Activated CD4-positive, alpha-beta memory T cell treated with anti-CD3 and anti-CD28 coated beads for 36 hours (primary cell): ENCODE measurements around the gene AGBL4. TPM values are rescaled to one million over a fixed set of nuclear protein-coding genes. Genes with fewer than 3 reads are reported as not detected.

Experiments
- CTCF ChIA-PET: fragments of 350-600 bp; sonication (Branson Sonifier 250); formaldehyde crosslinking; loops from one replicate; lab custom pipeline; 2021; ENCODE audit warnings: antibody characterized with exemption, inconsistent platforms; lab: Charles Lee
- POLR2A ChIA-PET: fragments of 350-600 bp; sonication (Branson Sonifier 250); formaldehyde crosslinking; loops from one replicate; lab custom pipeline; 2021; ENCODE audit warnings: antibody characterized with exemption; lab: Charles Lee
- DNase-seq: peaks from one replicate; pipeline ENCODE4 v3.0.0-alpha.2; 2020
- H3K27ac Mint-ChIP-seq: one replicate; pipeline ENCODE4 v1.8.0; 2021; ENCODE audit warnings: mixed read lengths
- H3K27me3 Mint-ChIP-seq: one replicate; pipeline ENCODE4 v1.8.0; 2021; ENCODE audit warnings: mixed read lengths
- H3K36me3 Mint-ChIP-seq: one replicate; pipeline ENCODE4 v1.8.0; 2021; ENCODE audit warnings: mixed read lengths
- H3K4me1 Mint-ChIP-seq: one replicate; pipeline ENCODE4 v1.8.0; 2021; ENCODE audit warnings: low read depth, mixed read lengths
- H3K4me3 Mint-ChIP-seq: one replicate; pipeline ENCODE4 v1.8.0; 2021; ENCODE audit warnings: mild to moderate bottlenecking, mixed read lengths
- H3K9me3 Mint-ChIP-seq: one replicate; pipeline ENCODE4 v1.8.0; 2021; ENCODE audit warnings: mixed read lengths
- intact Hi-C: fragments of 100-400 bp; cut with micrococcal nuclease; formaldehyde crosslinking; loops from one replicate; pipeline ENCODE4 v1.15.1; 2023
- total RNA-seq, 2 experiments: library from RNA; stranded (reverse); gene quantifications; one replicate each; pipeline ENCODE4 v1.2.3, GENCODE V29; 2021

AGBL4 gene
- total RNA-seq, 2 experiments from 2014 or later = not detected

DNA sequence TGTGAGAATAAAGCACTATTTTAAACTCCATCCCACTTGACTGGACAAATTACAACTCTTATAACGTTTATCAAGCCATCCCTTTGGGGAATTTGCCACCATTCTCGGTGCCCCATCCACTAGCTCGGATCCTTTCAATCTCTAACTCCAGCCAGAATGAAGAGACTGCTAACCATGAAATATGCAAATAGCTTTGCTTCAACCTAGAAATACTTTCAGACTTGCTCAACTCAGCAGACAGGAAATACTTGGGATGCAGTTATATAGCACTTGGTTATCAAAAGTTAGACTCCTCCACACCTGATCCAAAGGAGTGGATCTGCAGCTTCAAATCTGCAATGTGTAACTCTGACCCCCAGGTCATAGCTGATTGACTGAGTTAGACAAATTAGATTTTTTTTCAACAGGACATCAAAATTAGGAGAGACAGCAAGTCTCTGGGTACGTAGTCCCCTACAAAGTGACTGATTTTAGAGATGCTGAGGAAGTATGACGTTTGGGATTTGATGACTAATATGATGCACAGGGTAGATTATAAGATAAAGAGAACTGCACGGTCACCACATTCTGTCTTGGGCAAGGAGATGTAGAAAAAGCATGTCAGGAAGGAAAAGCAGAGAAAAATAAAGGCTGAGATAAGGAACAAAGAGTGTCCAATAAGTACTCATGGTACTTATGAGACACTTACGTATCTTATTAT is 496.0 kb downstream of the AGBL4 start:
- no peak for DNase-seq
- Mint-ChIP-seq H3K4me1 (no peaks in the 10 kb centered on the region), H3K36me3 (no peaks in the 10 kb centered on the region), H3K27me3 (peaks cover 2% of the 10 kb centered on the region), H3K4me3 (no peak overlapping the region), H3K27ac (no peak overlapping the region), H3K9me3 (no peaks in the 10 kb centered on the region)
- intact Hi-C loops = no loop called here
- CTCF ChIA-PET = no interaction called here
- POLR2A ChIA-PET = no interaction called here

DNA sequence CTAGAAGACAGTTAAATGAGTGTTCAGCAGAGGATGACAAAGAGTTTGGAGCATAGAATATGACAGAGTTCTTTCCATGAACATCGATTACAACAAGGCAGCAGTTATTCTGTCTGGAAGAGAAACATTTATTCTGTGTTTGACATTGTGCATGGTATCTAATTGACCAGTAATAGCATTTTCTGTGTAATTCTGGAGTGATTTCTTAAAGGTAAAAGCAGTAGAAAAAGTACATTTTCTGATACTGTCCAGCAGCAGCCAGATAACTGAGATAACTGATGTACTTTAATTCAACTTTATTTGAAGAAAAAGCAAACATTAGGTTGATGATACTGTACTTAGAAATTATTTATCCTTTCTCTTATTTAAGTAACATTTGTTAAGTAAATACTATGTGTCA is 497.1 kb downstream of the AGBL4 start:
- Mint-ChIP-seq H3K4me1 (no peaks in the 10 kb centered on the region), H3K27me3 (peaks cover 2% of the 10 kb centered on the region), H3K27ac (no peak overlapping the region), H3K36me3 (no peaks in the 10 kb centered on the region), H3K4me3 (no peak overlapping the region), H3K9me3 (no peaks in the 10 kb centered on the region)
- intact Hi-C loops = no loop called here
- no peak for DNase-seq
- ChIA-PET CTCF (no interaction called here), POLR2A (no interaction called here)

DNA sequence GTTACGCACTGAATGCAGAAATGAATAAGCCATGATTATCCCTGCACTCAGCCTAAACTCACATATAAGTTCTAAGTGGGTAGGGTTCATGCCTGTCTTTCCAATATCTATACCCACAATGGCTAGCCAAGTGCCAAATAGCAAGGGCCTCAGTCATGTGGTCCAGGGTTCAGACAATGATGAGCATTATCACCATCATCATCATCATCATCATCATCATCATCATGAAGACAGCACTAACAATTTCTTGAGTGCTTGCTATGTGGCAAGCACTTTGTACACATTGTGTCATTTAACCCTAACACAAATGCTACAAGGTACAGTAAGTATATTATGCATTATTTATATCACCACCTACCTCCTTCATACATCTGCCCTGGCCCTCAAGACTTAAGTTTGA is 500.0 kb downstream of the AGBL4 start:
- no peak overlapping the region for H3K27ac Mint-ChIP-seq
- DNase-seq = no peak
- H3K36me3 Mint-ChIP-seq = no peaks in the 10 kb centered on the region
- no peaks in the 10 kb centered on the region for H3K4me1 Mint-ChIP-seq
- ChIA-PET POLR2A (no interaction called here), CTCF (no interaction called here)
- no peaks in the 10 kb centered on the region for H3K27me3 Mint-ChIP-seq
- no peaks in the 10 kb centered on the region for H3K9me3 Mint-ChIP-seq
- intact Hi-C loops = no loop called here
- no peak overlapping the region for H3K4me3 Mint-ChIP-seq

DNA sequence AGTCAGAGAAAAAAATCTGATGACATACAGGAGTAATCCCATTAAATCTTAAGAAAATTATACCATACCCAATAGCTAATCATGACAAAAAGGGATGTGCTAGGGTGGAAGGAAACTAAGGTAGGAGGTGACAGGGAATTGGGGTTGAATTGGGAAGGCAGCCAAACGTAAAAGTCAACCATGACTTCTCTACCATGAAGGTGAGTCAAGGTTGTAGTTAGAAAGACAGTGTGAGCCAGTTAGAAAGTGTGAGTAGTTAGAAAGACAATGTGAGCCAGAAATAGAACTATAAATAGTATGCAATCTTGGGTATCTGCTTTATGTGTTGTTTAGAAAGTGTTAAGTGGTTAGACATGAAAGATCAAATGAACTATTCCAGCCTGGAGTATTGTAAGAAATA is 556.8 kb downstream of the AGBL4 start:
- peaks cover 2% of the 10 kb centered on the region for H3K9me3 Mint-ChIP-seq
- DNase-seq = no peak
- H3K27me3 Mint-ChIP-seq = no peaks in the 10 kb centered on the region
- no peaks in the 10 kb centered on the region for H3K36me3 Mint-ChIP-seq
- H3K27ac Mint-ChIP-seq = no peak overlapping the region
- intact Hi-C loops = no loop called here
- POLR2A ChIA-PET = no interaction called here
- H3K4me1 Mint-ChIP-seq = no peaks in the 10 kb centered on the region
- CTCF ChIA-PET = no interaction called here
- no peak overlapping the region for H3K4me3 Mint-ChIP-seq

DNA sequence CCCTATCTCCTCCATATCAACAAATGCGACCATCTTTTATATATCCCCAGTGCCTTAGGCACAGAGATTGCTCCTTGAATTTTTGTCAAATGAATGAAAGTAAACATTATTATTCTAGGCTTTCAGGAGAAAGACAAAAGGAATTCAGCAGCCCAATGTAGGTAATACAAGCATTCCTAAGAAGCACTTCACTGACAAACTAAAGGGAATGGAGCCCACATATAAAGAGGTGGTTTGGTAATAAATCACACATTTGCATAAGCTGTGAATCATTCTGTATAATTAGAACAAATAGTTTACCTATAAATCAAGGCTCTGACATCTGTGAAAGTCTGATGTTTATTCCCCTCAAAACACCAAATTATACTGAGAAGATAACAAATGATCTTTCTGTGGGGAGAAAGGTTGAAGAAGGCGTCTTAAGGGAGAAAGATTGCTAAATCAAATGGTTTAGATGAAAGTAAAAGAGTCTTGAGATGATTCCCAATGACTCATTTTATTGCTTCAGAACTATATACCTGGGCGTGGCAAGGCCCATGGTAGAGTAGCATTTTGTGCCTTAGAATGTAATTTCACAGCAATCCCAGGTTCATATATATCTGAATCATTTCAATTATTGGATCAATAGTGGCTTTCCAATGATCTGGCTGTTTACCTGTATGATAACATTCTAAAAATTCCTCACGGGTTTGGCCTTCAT is 558.1 kb downstream of the AGBL4 start:
- CTCF ChIA-PET = no interaction called here
- Mint-ChIP-seq H3K36me3 (no peaks in the 10 kb centered on the region), H3K4me1 (no peaks in the 10 kb centered on the region), H3K9me3 (peaks cover 3% of the 10 kb centered on the region), H3K4me3 (no peak overlapping the region), H3K27me3 (peaks cover 1% of the 10 kb centered on the region), H3K27ac (no peak overlapping the region)
- DNase-seq = no peak
- POLR2A ChIA-PET = no interaction called here
- intact Hi-C loops = no loop called here

DNA sequence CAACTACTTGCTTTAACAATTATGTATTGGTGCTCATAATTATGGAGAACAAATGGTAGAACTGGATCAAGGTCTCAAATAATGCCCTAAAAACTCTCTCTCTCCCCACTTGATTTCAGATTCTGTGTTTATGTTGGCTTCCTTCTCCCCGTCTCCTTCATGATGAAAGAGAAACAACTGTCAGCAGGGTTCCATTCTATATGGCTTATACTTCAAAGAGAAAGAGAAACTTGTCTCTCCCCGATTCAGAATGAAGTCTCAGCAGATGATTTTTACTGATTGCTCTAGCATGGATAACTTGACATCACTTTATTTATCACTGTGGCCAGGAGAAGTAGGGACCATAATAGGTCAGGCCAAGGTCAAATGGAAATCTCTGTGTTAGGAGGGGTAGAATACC is 575.6 kb downstream of the AGBL4 start:
- no peaks in the 10 kb centered on the region for H3K36me3 Mint-ChIP-seq
- intact Hi-C loops = no loop called here
- DNase-seq = no peak
- no peaks in the 10 kb centered on the region for H3K27me3 Mint-ChIP-seq
- no peak overlapping the region for H3K27ac Mint-ChIP-seq
- H3K9me3 Mint-ChIP-seq = peaks cover 14% of the 10 kb centered on the region
- no peaks in the 10 kb centered on the region for H3K4me1 Mint-ChIP-seq
- ChIA-PET POLR2A (no interaction called here), CTCF (no interaction called here)
- H3K4me3 Mint-ChIP-seq = no peak overlapping the region

GRCh38 chr1:49436865-49437264 is 586.9 kb downstream of the AGBL4 start:
- POLR2A ChIA-PET = no interaction called here
- peaks cover 22% of the 10 kb centered on the region for H3K9me3 Mint-ChIP-seq
- DNase-seq = no peak
- H3K27me3 Mint-ChIP-seq = no peaks in the 10 kb centered on the region
- H3K4me1 Mint-ChIP-seq = no peaks in the 10 kb centered on the region
- CTCF ChIA-PET = no interaction called here
- intact Hi-C loops = no loop called here
- peaks cover 2% of the 10 kb centered on the region for H3K36me3 Mint-ChIP-seq
- no peak overlapping the region for H3K4me3 Mint-ChIP-seq
- H3K27ac Mint-ChIP-seq = no peak overlapping the region

DNA sequence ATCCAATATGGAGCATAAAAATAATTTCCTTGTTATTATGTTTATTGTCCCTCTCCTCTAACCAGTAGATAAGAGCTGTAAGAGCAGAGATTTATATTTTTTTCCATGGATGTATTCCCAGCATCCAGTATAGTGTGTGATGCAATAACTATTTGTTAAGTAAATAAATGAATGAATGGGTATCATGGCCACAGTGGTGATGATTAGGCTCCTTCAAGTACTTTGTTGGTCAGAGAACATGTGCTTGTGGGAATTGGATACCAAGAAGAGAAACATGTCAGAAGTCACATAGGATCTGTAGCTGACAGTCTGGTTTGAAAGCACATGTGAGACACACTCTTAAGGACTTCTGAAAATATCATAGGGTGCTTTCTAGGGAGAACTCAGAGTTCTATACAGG is 588.5 kb downstream of the AGBL4 start:
- Mint-ChIP-seq H3K4me1 (no peaks in the 10 kb centered on the region), H3K36me3 (no peaks in the 10 kb centered on the region), H3K4me3 (no peak overlapping the region), H3K9me3 (peaks cover 12% of the 10 kb centered on the region), H3K27ac (no peak overlapping the region), H3K27me3 (no peaks in the 10 kb centered on the region)
- intact Hi-C loops = no loop called here
- DNase-seq = no peak
- ChIA-PET CTCF (interaction anchor here (0.6 kb wide), 1 partner anchor 12 kb away, joined by 3 read pairs; no protein-coding TSS in a partner anchor), POLR2A (no interaction called here)

DNA sequence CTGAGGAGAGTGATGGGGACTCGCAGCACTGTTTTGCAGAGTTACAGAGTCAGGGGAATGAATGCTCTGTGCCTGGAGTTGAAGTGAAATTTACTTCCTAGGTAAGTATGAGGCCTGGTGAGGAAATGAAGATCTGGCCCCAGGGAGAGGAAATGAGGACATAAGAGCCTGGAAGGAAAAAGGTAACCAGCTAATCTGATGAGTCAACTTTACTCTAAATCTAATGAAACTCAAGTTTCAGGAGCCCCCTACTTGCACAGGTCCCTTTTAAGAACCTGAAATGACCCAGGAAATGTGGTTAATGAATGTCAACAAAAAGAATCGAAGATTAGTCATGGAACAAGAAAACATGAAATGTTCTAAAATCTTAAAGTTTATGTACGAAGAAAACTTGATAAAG is 599.0 kb downstream of the AGBL4 start:
- Mint-ChIP-seq H3K36me3 (no peaks in the 10 kb centered on the region), H3K27ac (no peak overlapping the region), H3K9me3 (peaks cover 14% of the 10 kb centered on the region), H3K27me3 (no peaks in the 10 kb centered on the region), H3K4me3 (no peak overlapping the region), H3K4me1 (no peaks in the 10 kb centered on the region)
- CTCF ChIA-PET = no interaction called here
- POLR2A ChIA-PET = no interaction called here
- DNase-seq = no peak
- intact Hi-C loops = no loop called here

DNA sequence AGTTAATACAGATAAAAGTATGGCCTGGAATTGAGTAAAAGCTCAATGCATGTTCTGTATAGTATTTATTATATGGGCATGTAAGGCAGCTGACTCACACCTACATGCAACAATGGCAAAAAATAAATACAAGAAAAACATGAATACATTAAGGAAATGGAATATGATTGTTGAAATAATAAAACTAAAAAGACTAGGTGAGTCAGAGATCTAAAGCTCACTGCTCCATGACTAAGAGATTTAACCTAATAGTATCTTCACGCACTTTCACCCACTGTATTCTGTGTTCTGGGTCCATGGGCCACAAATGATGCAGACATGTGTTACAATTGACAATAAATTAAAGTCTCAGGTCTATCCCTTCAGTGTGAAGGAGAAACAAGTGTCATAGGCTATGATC is 607.0 kb downstream of the AGBL4 start:
- H3K4me3 Mint-ChIP-seq = no peak overlapping the region
- H3K36me3 Mint-ChIP-seq = no peaks in the 10 kb centered on the region
- intact Hi-C loops = no loop called here
- DNase-seq = no peak
- H3K27me3 Mint-ChIP-seq = no peaks in the 10 kb centered on the region
- H3K9me3 Mint-ChIP-seq = no peaks in the 10 kb centered on the region
- POLR2A ChIA-PET = no interaction called here
- no peaks in the 10 kb centered on the region for H3K4me1 Mint-ChIP-seq
- H3K27ac Mint-ChIP-seq = no peak overlapping the region
- CTCF ChIA-PET = no interaction called here

GRCh38 chr1:49408346-49408745 is 615.4 kb downstream of the AGBL4 start:
- Mint-ChIP-seq H3K27ac (no peak overlapping the region), H3K4me1 (no peaks in the 10 kb centered on the region), H3K9me3 (peaks cover 4% of the 10 kb centered on the region), H3K36me3 (no peaks in the 10 kb centered on the region), H3K27me3 (no peaks in the 10 kb centered on the region), H3K4me3 (no peak overlapping the region)
- intact Hi-C loops = no loop called here
- ChIA-PET CTCF (no interaction called here), POLR2A (no interaction called here)
- no peak for DNase-seq

GRCh38 chr1:49397086-49397485 is 626.7 kb downstream of the AGBL4 start:
- no peak for DNase-seq
- H3K4me1 Mint-ChIP-seq = no peaks in the 10 kb centered on the region
- H3K36me3 Mint-ChIP-seq = no peaks in the 10 kb centered on the region
- H3K27me3 Mint-ChIP-seq = no peaks in the 10 kb centered on the region
- no peak overlapping the region for H3K27ac Mint-ChIP-seq
- intact Hi-C loops = no loop called here
- ChIA-PET CTCF (no interaction called here), POLR2A (no interaction called here)
- H3K9me3 Mint-ChIP-seq = peaks cover 15% of the 10 kb centered on the region
- H3K4me3 Mint-ChIP-seq = no peak overlapping the region

DNA sequence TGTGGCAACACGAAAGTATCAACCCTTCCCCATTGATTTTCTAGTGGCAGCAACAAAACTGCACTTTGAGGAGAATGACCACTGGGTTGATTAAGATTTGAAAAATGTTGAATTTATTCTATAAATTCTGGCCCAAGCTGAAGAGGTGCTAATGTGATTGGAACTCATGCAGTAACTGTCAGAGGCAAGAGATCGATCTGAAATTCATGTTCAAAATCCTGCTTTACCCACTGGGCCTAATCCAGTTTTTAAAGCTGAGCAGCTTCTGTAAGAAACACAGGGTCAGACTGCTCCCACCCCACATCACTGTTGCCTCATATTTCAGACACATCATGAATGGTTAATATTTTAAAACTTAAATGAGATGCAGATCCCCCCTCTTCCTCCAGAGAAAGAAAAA is 629.6 kb downstream of the AGBL4 start:
- Mint-ChIP-seq H3K27me3 (no peaks in the 10 kb centered on the region), H3K36me3 (no peaks in the 10 kb centered on the region), H3K9me3 (no peaks in the 10 kb centered on the region), H3K4me3 (no peak overlapping the region), H3K27ac (no peak overlapping the region), H3K4me1 (no peaks in the 10 kb centered on the region)
- CTCF ChIA-PET = interaction anchor here (0.9 kb wide), 1 partner anchor 23 kb away, joined by 3 read pairs; no protein-coding TSS in a partner anchor
- intact Hi-C loops = no loop called here
- POLR2A ChIA-PET = no interaction called here
- DNase-seq = no peak
